H1 (cell line): Measurements from ENCODE around the gene ARMC7. TPM values are rescaled to one million over a fixed set of nuclear protein-coding genes. Genes with fewer than 3 reads are reported as not detected.
"Not testable (repeated sequence)": the region's sequence is repeated elsewhere in the genome, so short reads cannot be mapped to it uniquely, and the experiment has no call there.

Experiments used
- CTCF ChIA-PET: fragments of 300-600 bp; sonication (Branson Sonifier 250); formaldehyde crosslinking; loops from one replicate; lab custom pipeline; 2021; ENCODE audit not compliant: partially characterized antibody; lab: Charles Lee
- POLR2A ChIA-PET: fragments of 300-600 bp; sonication (Branson Sonifier 250); formaldehyde crosslinking; loops from one replicate; lab custom pipeline; 2021; ENCODE audit warnings: inconsistent platforms; ENCODE audit not compliant: partially characterized antibody; lab: Charles Lee
- DNase-seq, 2 experiments: peaks; one replicate each; pipeline versions ENCODE4 v3.0.0 to v3.0.0-alpha.2; 2010 to 2022; ENCODE audit warnings: low spot score in 2 of 2, low read depth in 1 of 2, mixed read lengths in 1 of 2
- FAIRE-seq: peaks from 2 replicates; lab custom pipeline; 2011; peaks lifted over from hg19 to GRCh38; lab: Jason Lieb, UNC
- H2AFZ ChIP-seq: 2 replicates; pipeline ENCODE4 v1.8.1; 2012; ENCODE audit warnings: low read length, inconsistent platforms
- H2AK5ac ChIP-seq: 2 replicates; pipeline ENCODE4 v1.6.1; 2013; ENCODE audit warnings: low read depth, low read length
- H2BK120ac ChIP-seq: replicated peaks from 2 replicates; pipeline ENCODE3; 2013; ENCODE audit warnings: low read depth, low read length, inconsistent platforms
- H2BK12ac ChIP-seq: 2 replicates; pipeline ENCODE4 v1.6.1; 2013; ENCODE audit warnings: low read depth, low read length
- H2BK15ac ChIP-seq: 2 replicates; pipeline ENCODE4 v1.6.1; 2013; ENCODE audit warnings: low read length
- H2BK20ac ChIP-seq: 2 replicates; pipeline ENCODE4 v1.6.1; 2013; ENCODE audit warnings: low read length
- H2BK5ac ChIP-seq: 2 replicates; pipeline ENCODE4 v1.6.1; 2013; ENCODE audit warnings: low read depth, low read length
- H3K14ac ChIP-seq: 2 replicates; pipeline ENCODE4 v1.6.1; 2013; ENCODE audit warnings: inconsistent platforms; ENCODE audit not compliant: insufficient read length
- H3K18ac ChIP-seq: 2 replicates; pipeline ENCODE4 v1.6.1; 2013; ENCODE audit warnings: low read length; ENCODE audit errors: extremely low read depth
- H3K23ac ChIP-seq: 2 replicates; pipeline ENCODE4 v1.6.1; 2013; ENCODE audit warnings: inconsistent platforms; ENCODE audit not compliant: insufficient read length
- H3K23me2 ChIP-seq: 2 replicates; pipeline ENCODE4 v1.6.1; 2013; ENCODE audit warnings: low read depth, low read length
- H3K27ac ChIP-seq: 2 replicates; pipeline ENCODE4 v1.6.1; 2011; ENCODE audit warnings: low read depth, low read length, inconsistent platforms
- H3K27me3 ChIP-seq, 4 experiments: replicated peaks in 1 of 4; 1 replicate in 1 of 4; 2 replicates in 3 of 4; pipeline versions ENCODE4 v1.6.1 to v1.8.1; 2011 to 2013; ENCODE audit warnings: low read length in 3 of 4, mild to moderate bottlenecking in 3 of 4, inconsistent platforms in 2 of 4, mixed read lengths in 2 of 4, moderate library complexity in 1 of 4; ENCODE audit not compliant: control insufficient read depth in 3 of 4, insufficient read depth in 3 of 4; ENCODE audit errors: extremely low read depth in 1 of 4
- H3K36me3 ChIP-seq, 4 experiments: 2 replicates each; pipeline versions ENCODE4 v1.6.1 to v1.8.1; 2011 to 2013; ENCODE audit warnings: mild to moderate bottlenecking in 4 of 4, low read length in 3 of 4, moderate library complexity in 2 of 4, control low read depth in 1 of 4, inconsistent platforms in 1 of 4; ENCODE audit not compliant: insufficient read depth in 4 of 4, control insufficient read depth in 2 of 4
- H3K4ac ChIP-seq: replicated peaks from 2 replicates; pipeline ENCODE3; 2013; ENCODE audit warnings: low read length, low read depth, mixed read lengths, inconsistent platforms; ENCODE audit not compliant: insufficient read length
- H3K4me1 ChIP-seq, 4 experiments: replicated peaks in 1 of 4; 1 replicate in 1 of 4; 2 replicates in 3 of 4; pipeline versions ENCODE4 v1.6.1 to v1.8.1; 2011 to 2013; ENCODE audit warnings: low read length in 3 of 4, inconsistent platforms in 2 of 4, mixed read lengths in 1 of 4; ENCODE audit not compliant: insufficient read depth in 4 of 4, control insufficient read depth in 3 of 4
- H3K4me2 ChIP-seq, 2 experiments: 2 replicates each; pipeline versions ENCODE4 v1.6.1 to v1.8.1; 2011 to 2013; ENCODE audit warnings: low read depth in 2 of 2, low read length in 2 of 2, control low read depth in 1 of 2, inconsistent platforms in 1 of 2, mild to moderate bottlenecking in 1 of 2; ENCODE audit not compliant: insufficient read depth in 1 of 2
- H3K4me3 ChIP-seq, 4 experiments: fragments of 200-600, 300-600 bp in 1 of 4; sonication (generic), shearing (Covaris generic), sonication (Bioruptor Twin) in 1 of 4; 2 replicates each; pipeline versions ENCODE4 v1.5.1 to v1.8.1; 2011 to 2016; ENCODE audit warnings: low read length in 4 of 4, low read depth in 3 of 4, control low read depth in 2 of 4, inconsistent platforms in 2 of 4, mild to moderate bottlenecking in 2 of 4, mixed read lengths in 1 of 4, moderate library complexity in 1 of 4; ENCODE audit not compliant: insufficient read depth in 2 of 4; ENCODE audit errors: extremely low read depth in 1 of 4
- H3K56ac ChIP-seq: replicated peaks from 2 replicates; pipeline ENCODE3; 2013; ENCODE audit warnings: low read depth, mild to moderate bottlenecking, mixed read lengths, low read length, inconsistent platforms; ENCODE audit not compliant: insufficient read length
- H3K79me1 ChIP-seq: 2 replicates; pipeline ENCODE4 v1.6.1; 2013; ENCODE audit warnings: low read depth, low read length, control low read depth
- H3K79me2 ChIP-seq, 2 experiments: 2 replicates each; pipeline versions ENCODE4 v1.6.1 to v1.8.1; 2012 to 2013; ENCODE audit warnings: low read length in 2 of 2, mild to moderate bottlenecking in 2 of 2, inconsistent platforms in 1 of 2; ENCODE audit not compliant: insufficient read depth in 2 of 2, control insufficient read depth in 1 of 2
- H3K9ac ChIP-seq, 4 experiments: replicated peaks in 1 of 4; 1 replicate in 1 of 4; 2 replicates in 3 of 4; pipeline versions ENCODE4 v1.6.1 to v1.8.1; 2011 to 2013; ENCODE audit warnings: low read depth in 3 of 4, low read length in 3 of 4, control low read depth in 2 of 4, mild to moderate bottlenecking in 2 of 4, moderate library complexity in 2 of 4, inconsistent platforms in 1 of 4; ENCODE audit errors: extremely low read depth in 1 of 4
- H3K9me3 ChIP-seq, 2 experiments: 2 replicates each; pipeline versions ENCODE4 v1.6.1 to v1.8.1; 2012 to 2013; ENCODE audit warnings: mild to moderate bottlenecking in 2 of 2, moderate library complexity in 2 of 2, control low read depth in 1 of 2, inconsistent platforms in 1 of 2, low read depth in 1 of 2, low read length in 1 of 2, mixed read lengths in 1 of 2; ENCODE audit not compliant: insufficient read depth in 2 of 2
- H4K20me1 ChIP-seq, 2 experiments: replicated peaks in 1 of 2; 2 replicates each; pipeline versions ENCODE3 to v1.8.1; 2011 to 2013; ENCODE audit warnings: inconsistent platforms in 2 of 2, low read length in 2 of 2, mild to moderate bottlenecking in 1 of 2; ENCODE audit not compliant: insufficient read depth in 2 of 2, control insufficient read depth in 1 of 2
- H4K5ac ChIP-seq: 2 replicates; pipeline ENCODE4 v1.6.1; 2013; ENCODE audit warnings: low read length, low read depth, mixed read lengths, inconsistent platforms; ENCODE audit not compliant: insufficient read length
- H4K8ac ChIP-seq: 2 replicates; pipeline ENCODE4 v1.8.0; 2013; ENCODE audit warnings: mild to moderate bottlenecking, moderate library complexity, low read length, inconsistent platforms; ENCODE audit not compliant: insufficient read depth; ENCODE audit errors: extremely low read depth
- H4K91ac ChIP-seq: replicated peaks from 2 replicates; pipeline ENCODE3; 2013; ENCODE audit warnings: low read length, mixed read lengths, inconsistent platforms; ENCODE audit not compliant: insufficient read length
- CEBPB ChIP-seq: IDR thresholded peaks from 2 replicates; pipeline ENCODE4 v1.6.1; 2012; ENCODE audit warnings: low read depth, low read length
- WGBS, 2 experiments: shearing (Covaris generic) in 1 of 2; methylation state at CpG; one replicate each; pipeline versions ENCODE4 v1.1.6 to v1.1.7; 2013 to 2015; ENCODE audit warnings: low lambda C conversion rate in 2 of 2, mixed read lengths in 2 of 2, inconsistent platforms in 1 of 2, low coverage in 1 of 2, missing lambda C conversion rate in 1 of 2; ENCODE audit not compliant: insufficient replicate concordance in 2 of 2, insufficient coverage in 1 of 2, insufficient read length in 1 of 2; ENCODE audit errors: extremely low coverage in 1 of 2, missing lambda C conversion rate in 1 of 2; 5-methylcytosine and 5-hydroxymethylcytosine counted together
- polyA plus RNA-seq, 7 experiments: library from polyadenylated mRNA; depleted of rRNA in 3 of 7; stranded (reverse) in 5 of 7; unstranded in 2 of 7; fragments of >200 nt in 5 of 7; fragments of 200-250 nt in 2 of 7; gene quantifications; 1 replicate in 5 of 7; 2 replicates in 1 of 7; 4 replicates in 1 of 7; pipeline versions ENCODE4 v1.2.1 to v1.2.3, GENCODE V29; 2011 to 2013; ENCODE audit warnings: missing spikeins in 2 of 7, mixed read lengths in 2 of 7
- total RNA-seq: library from RNA; stranded (reverse); fragmentation: NEBNext Ultra II Directional; extraction: Animal tissue kit (Norgen Biotek cat#: 25700); gene quantifications from 2 replicates; pipeline ENCODE4 v1.2.1, GENCODE V29; 2021

The ARMC7 gene
- total and polyA plus RNA-seq, 2 of the 8 experiments (the other 6 are each of a cell fraction or from before 2014, with no cell fraction given) = 9.8 to 13.6 TPM

GRCh38 chr17:75127936-75128335 is 18.2 kb downstream of the ARMC7 start:
- POLR2A ChIA-PET = interaction anchor here (0.8 to 13.9 kb wide), 10 partner anchors 10 to 171 kb away, joined by 3 to 134 read pairs (median 6); partner anchors contain the start of genes JPT1 and SLC16A5
- H2BK12ac ChIP-seq, DNase-seq, H3K56ac ChIP-seq, H2BK20ac ChIP-seq, H3K23ac ChIP-seq, H3K4me3 ChIP-seq, H2BK5ac ChIP-seq, H3K18ac ChIP-seq, H3K23me2 ChIP-seq, FAIRE-seq, H3K4me2 ChIP-seq, H3K79me2 ChIP-seq, H3K9ac ChIP-seq, H4K5ac ChIP-seq, H2AK5ac ChIP-seq, H3K27me3 ChIP-seq, H3K27ac ChIP-seq, H4K8ac ChIP-seq, H2AFZ ChIP-seq, H3K4ac ChIP-seq, H2BK15ac ChIP-seq, H3K79me1 ChIP-seq, H4K91ac ChIP-seq, H3K9me3 ChIP-seq, H3K4me1 ChIP-seq, H2BK120ac ChIP-seq, H3K14ac ChIP-seq: not testable (repeated sequence)
- 94% methylated on average over 5 of the region's 5 CpGs; no CpG with 5 or more reads in 1 of the 2 experiments for WGBS, 2 experiments
- CTCF ChIA-PET = interaction anchor here (0.8 to 12.9 kb wide), 4 partner anchors 8 to 23 kb away, joined by 3 to 239 read pairs (median 24); partner anchors contain the start of gene ARMC7
- 0 out of 2 replicates have a peak, but pooled peaks have one; percentile 31 for TF ChIP-seq CEBPB
- Histone ChIP-seq H4K20me1 (peaks cover 8 to 11% of the 10 kb centered on the region in 2 experiments), H3K36me3 (peaks cover 0 to 10% (median 6%) of the 10 kb centered on the region in 4 experiments; a peak in 6 of 8 replicates)
